OCI-LY3 (cell line): ENCODE results near the gene CFAP54.

Experiments used
- CTCF ChIP-seq: fragments of 200-600, 300-600 bp; sonication (generic); IDR thresholded peaks from 2 replicates; pipeline ENCODE4 v1.5.1; 2014; ENCODE audit warnings: antibody characterized with exemption, low read length, low read depth
- EZH2phosphoT487 ChIP-seq: fragments of 200-600 bp; shearing (Covaris generic); IDR thresholded peaks from 2 replicates; pipeline ENCODE4 v1.6.1; 2018; ENCODE audit warnings: antibody characterized with exemption, mixed run types, low read depth

DNA sequence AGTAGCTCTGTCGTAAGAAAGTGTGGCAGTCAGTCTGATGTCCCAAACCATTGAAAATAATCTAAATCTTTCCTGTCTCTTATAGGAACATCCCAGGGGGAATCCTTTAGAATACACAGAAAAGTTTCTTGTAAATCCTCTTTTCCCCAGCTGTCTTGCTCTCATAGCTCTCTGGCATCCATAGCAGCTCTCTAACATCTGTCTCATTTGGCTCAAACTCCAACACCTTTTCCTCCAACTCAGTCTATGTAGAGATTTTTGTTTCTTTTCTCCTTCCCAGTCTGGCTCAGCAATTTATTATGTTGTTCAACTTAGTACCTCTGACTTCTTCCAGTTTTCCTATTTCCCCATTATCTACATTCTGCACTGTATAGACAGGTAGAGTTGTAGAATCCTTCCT lies 333.3 kb downstream of the CFAP54 start:
- no peak for TF ChIP-seq CTCF
- no peak for TF ChIP-seq EZH2phosphoT487
